Activated CD4-positive, alpha-beta T cell treated with anti-CD3 and anti-CD28 coated beads for 36 hours (primary cell): ENCODE results near the gene ZNF722. TPM values are rescaled to one million over a fixed set of nuclear protein-coding genes. Genes with fewer than 3 reads are reported as not detected.
"Not testable (repeated sequence)": the region's sequence is repeated elsewhere in the genome, so short reads cannot be mapped to it uniquely, and the experiment has no call there.

ENCODE experiments used
- ATAC-seq: fragments of 200-7000 bp; cut with Tn5 transposase; one replicate; pipeline ENCODE4 v1.10.0; 2021; ENCODE audit warnings: mild to moderate bottlenecking, moderate library complexity
- CTCF ChIA-PET: fragments of 350-600 bp; sonication (Branson Sonifier 250); formaldehyde crosslinking; loops from one replicate; lab custom pipeline; 2021; ENCODE audit warnings: antibody characterized with exemption; lab: Charles Lee
- POLR2A ChIA-PET: fragments of 350-600 bp; sonication (Branson Sonifier 250); formaldehyde crosslinking; loops from one replicate; lab custom pipeline; 2021; ENCODE audit warnings: antibody characterized with exemption, inconsistent platforms; lab: Charles Lee
- DNase-seq: peaks from one replicate; pipeline ENCODE4 v3.0.0-alpha.2; 2020
- H3K27ac Mint-ChIP-seq: one replicate; pipeline ENCODE4 v1.8.0; 2021; ENCODE audit warnings: mixed read lengths
- H3K27me3 Mint-ChIP-seq: one replicate; pipeline ENCODE4 v1.8.0; 2021; ENCODE audit warnings: mixed read lengths
- H3K36me3 Mint-ChIP-seq: one replicate; pipeline ENCODE4 v1.8.0; 2021; ENCODE audit warnings: low read depth, mixed read lengths
- H3K4me1 Mint-ChIP-seq: one replicate; pipeline ENCODE4 v1.8.0; 2021; ENCODE audit warnings: mixed read lengths
- H3K4me3 Mint-ChIP-seq: one replicate; pipeline ENCODE4 v1.8.0; 2021; ENCODE audit warnings: mild to moderate bottlenecking, moderate library complexity, mixed read lengths
- H3K9me3 Mint-ChIP-seq: one replicate; pipeline ENCODE4 v1.8.0; 2021; ENCODE audit warnings: low read depth, mixed read lengths
- intact Hi-C, 2 experiments: fragments of 100-400 bp; cut with DNase I in 1 of 2; cut with micrococcal nuclease in 1 of 2; formaldehyde crosslinking; loops; one replicate each; pipeline versions ENCODE4 v1.14.2 to v1.15.1; 2022 to 2024; cut with DNase I, micrococcal nuclease
- total RNA-seq, 2 experiments: library from RNA; stranded (reverse); gene quantifications; one replicate each; pipeline ENCODE4 v1.2.3, GENCODE V29; 2021

Gene ZNF722
- total RNA-seq: not detected

DNA sequence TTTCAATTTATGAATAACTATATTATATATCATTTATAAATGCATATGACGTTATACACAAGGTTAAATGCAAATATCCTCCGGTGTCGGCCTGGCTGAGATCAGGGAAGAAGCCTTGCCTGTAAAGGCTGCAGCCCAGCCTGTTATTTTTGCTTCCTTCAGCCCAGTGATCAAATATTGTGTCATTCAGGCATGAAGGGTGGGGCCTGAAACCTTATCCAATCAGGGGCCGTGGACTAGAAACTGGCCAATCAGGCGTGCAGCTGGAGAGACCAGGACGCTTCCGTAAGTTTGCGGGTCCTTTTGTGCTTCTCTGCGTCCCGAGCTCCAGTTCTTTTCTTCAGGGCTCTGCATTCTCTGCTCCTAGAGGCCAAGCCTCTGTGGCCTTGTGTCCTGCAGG is at the start of gene ZNF722:
TSS of gene ZNF722 (plus strand) at position 301 of the 400 bp plus-strand sequence. CDS start 113 bp downstream, outside the sequence.
- H3K27ac Mint-ChIP-seq: no peak within 1 kb of the TSS
- H3K36me3 Mint-ChIP-seq: peaks cover 4% of the 10 kb centered on the region
- intact Hi-C loops: no loop called here
- H3K27me3 Mint-ChIP-seq: no peaks in the 10 kb centered on the region
- H3K9me3 Mint-ChIP-seq: peaks cover 16% of the 10 kb centered on the region
- ChIA-PET CTCF (no interaction called here), POLR2A (no interaction called here)
- no peak for DNase-seq
- no peak for ATAC-seq
- no peak within 1 kb of the TSS for H3K4me3 Mint-ChIP-seq
- no peaks in the 10 kb centered on the region for H3K4me1 Mint-ChIP-seq

DNA sequence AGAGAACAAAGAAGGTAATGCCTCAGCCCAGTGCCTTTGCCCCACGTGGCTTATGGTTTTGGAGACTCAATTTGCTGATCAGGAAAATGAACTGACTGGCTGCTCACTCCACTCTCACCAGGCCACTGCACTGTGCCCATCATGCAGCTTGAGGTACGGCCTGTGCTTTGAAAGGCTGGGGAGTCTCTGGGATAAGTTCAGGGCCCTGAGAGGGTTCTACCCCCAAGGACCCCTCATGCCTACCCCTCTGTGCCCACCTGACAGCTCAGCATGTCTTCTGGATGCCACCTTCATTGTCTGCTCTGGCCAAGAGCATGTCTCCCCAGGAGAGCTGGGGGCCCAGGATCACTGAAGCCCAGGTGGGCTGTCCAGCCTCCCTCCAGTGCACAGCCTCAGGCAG is 45.5 kb upstream of the ZNF722 start:
- H3K4me3 Mint-ChIP-seq: no peak overlapping the region
- DNase-seq: no peak
- H3K27me3 Mint-ChIP-seq: no peaks in the 10 kb centered on the region
- H3K27ac Mint-ChIP-seq: no peak overlapping the region
- peaks cover 12% of the 10 kb centered on the region for H3K9me3 Mint-ChIP-seq
- ChIA-PET CTCF (no interaction called here), POLR2A (no interaction called here)
- no peaks in the 10 kb centered on the region for H3K36me3 Mint-ChIP-seq
- ATAC-seq: no peak
- intact Hi-C loops: no loop called here
- H3K4me1 Mint-ChIP-seq: no peaks in the 10 kb centered on the region

DNA sequence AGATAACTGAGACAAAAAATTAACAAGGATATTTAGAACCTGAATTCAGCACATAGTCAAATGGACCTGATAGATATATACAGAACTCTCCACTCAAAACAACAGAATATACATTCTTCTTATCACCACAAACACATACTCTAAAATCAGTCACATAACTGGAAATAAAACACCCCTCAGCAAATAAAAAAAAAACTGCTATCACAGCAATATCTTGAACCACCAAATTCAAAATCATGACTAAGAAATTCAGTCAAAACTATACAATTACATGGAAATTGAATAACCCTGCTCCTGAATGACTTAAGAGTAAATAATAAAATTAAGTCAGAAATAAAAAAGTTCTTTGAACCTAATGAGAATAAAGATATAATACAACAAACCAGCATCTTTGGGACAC is 30.0 kb upstream of the ZNF722 start:
- H3K4me1 Mint-ChIP-seq: no peaks in the 10 kb centered on the region
- intact Hi-C loops: no loop called here

DNA sequence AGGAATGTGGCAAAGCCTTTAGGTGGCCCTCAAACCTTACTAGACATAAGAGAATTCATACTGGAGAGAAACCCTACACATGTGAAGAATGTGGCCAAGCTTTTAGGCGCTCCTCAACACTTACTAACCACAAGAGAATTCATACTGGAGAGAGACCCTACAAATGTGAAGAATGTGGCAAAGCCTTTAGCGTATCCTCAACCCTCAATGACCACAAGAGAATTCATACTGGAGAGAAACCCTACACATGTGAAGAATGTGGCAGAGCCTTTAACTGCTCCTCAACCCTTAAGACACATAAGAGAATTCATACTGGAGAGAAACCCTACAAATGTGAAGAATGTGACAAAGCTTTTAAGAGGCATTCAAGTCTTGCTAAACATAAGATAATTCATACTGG is 16.8 kb downstream of the ZNF722 start:
- intact Hi-C loops, H3K27me3 Mint-ChIP-seq, CTCF ChIA-PET, H3K27ac Mint-ChIP-seq, DNase-seq, H3K36me3 Mint-ChIP-seq, H3K4me1 Mint-ChIP-seq, ATAC-seq, H3K4me3 Mint-ChIP-seq, POLR2A ChIA-PET: not testable (repeated sequence)
- peaks cover 46% of the 10 kb centered on the region for H3K9me3 Mint-ChIP-seq

More for the DNA sequence above, 30.0 kb upstream of the ZNF722 start:
- no peak for ATAC-seq
- Mint-ChIP-seq H3K4me3 (no peak overlapping the region), H3K27me3 (no peaks in the 10 kb centered on the region), H3K9me3 (peaks cover 5% of the 10 kb centered on the region), H3K27ac (no peak overlapping the region), H3K36me3 (no peaks in the 10 kb centered on the region)
- no peak for DNase-seq
- POLR2A ChIA-PET: no interaction called here
- CTCF ChIA-PET: no interaction called here

DNA sequence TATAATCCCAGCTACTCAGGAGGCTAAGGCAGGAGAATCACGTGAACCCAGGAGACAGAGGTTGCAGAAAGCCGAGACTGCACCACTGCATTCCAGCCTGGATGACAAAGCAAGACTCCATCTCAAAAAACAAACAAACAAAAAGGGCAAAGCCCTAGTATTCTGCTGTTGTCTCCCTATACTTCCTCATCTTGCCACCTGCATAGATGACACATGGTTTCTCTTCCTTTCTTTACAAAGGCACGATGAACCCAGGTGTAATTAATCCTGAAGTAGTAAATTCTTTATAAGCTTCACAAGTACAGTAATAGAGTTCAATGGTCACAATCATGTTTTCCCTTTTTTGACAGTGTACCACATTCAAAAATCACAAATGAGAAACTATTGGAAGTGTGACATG is 36.7 kb downstream of the ZNF722 start:
- Mint-ChIP-seq H3K9me3 (peaks cover 30% of the 10 kb centered on the region), H3K4me1 (no peaks in the 10 kb centered on the region), H3K27me3 (peaks cover 3% of the 10 kb centered on the region), H3K27ac (no peak overlapping the region), H3K36me3 (peaks cover 12% of the 10 kb centered on the region), H3K4me3 (no peak overlapping the region)
- DNase-seq (no peak), ATAC-seq (no peak)
- intact Hi-C loops: loop anchor here in 1 of 2 experiments (10.0 kb wide), 1 partner anchor 49 kb away; no protein-coding TSS in a partner anchor
- ChIA-PET POLR2A (no interaction called here), CTCF (no interaction called here)

DNA sequence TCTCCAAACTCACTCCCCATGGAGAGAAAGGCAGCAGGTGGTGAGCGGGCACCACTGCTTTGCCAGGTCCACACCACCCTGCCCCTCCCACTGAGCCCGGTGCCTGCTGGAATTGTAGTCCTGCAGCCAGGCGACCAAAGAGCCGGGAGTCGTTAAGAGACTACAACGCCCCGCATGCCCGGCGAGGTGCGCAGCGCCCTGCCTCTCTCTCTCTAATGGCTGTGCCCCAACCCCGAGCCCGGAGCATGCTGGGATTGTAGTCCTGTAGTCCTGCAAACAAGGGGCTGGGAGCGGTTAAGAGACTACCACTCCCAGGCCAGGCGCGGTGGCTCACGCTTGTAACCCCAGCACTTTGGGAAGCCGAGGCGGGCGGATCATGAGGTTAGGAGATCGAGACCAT is 38.4 kb downstream of the ZNF722 start:
- Mint-ChIP-seq H3K4me3 (no peak overlapping the region), H3K9me3 (peaks cover 25% of the 10 kb centered on the region), H3K27me3 (peaks cover 3% of the 10 kb centered on the region), H3K27ac (no peak overlapping the region), H3K4me1 (no peaks in the 10 kb centered on the region), H3K36me3 (peaks cover 12% of the 10 kb centered on the region)
- no peak for ATAC-seq
- ChIA-PET POLR2A (no interaction called here), CTCF (no interaction called here)
- no peak for DNase-seq
- intact Hi-C loops: loop anchor here in 1 of 2 experiments (10.0 kb wide), 1 partner anchor 48 kb away; no protein-coding TSS in a partner anchor

DNA sequence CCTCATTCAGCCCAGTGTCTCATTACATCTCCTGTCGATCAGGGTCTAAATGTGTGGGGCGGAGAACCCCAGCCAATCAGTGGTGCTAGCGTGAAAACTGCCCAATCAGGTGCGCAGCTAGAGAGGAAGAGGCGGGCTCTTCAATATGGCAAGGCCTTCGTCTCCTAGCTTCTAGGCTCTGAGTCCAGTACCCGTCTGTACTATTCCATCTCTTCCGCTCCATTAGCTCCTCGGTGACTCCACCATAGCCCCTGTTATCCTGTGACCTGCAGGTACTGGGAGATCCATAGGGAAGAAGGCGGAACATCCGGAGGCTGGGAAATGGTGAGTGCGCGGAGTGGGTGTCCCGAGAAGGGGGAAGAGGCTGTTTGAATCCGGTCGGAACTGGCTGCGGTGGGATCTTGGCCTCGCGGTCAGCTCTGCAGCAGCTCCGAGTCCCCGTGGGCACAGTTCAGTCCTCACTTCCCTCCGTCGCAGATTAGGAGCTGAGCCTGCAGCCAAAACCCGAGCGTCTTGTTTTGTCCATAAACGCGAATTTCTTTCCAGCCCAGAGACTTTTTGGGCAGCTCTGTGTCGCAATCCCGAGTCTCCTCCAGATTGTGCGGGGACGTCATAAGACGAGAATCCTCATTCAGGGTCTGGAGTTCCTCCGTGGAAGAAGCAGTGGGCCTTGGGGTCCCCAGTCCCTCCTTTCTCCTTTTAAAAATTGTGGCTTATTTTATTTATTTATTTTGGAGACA is 46.8 kb downstream of the ZNF722 start, which contains the start of gene ZNF727:
TSS of gene ZNF727 (plus strand) at position 134 of the 740 bp plus-strand sequence. CDS start at position 322, 188 bp downstream.
- DNase-seq (peak; percentile 55), ATAC-seq (peak; percentile 95)
- Mint-ChIP-seq H3K27ac (peak within 1 kb of the TSS; percentile 67), H3K4me3 (peak within 1 kb of the TSS; percentile 73), H3K36me3 (peaks cover 10% of the 10 kb centered on the region), H3K9me3 (peaks cover 29% of the 10 kb centered on the region), H3K27me3 (no peaks in the 10 kb centered on the region), H3K4me1 (peaks cover 2% of the 10 kb centered on the region)
- intact Hi-C loops: no loop called here
- CTCF ChIA-PET: interaction anchor here (0.7 kb wide), 1 partner anchor 408 kb away, joined by 3 read pairs; no protein-coding TSS in a partner anchor
- POLR2A ChIA-PET: interaction anchor here (0.7 kb wide), 1 partner anchor 462 kb away, joined by 3 read pairs; no protein-coding TSS in a partner anchor

DNA sequence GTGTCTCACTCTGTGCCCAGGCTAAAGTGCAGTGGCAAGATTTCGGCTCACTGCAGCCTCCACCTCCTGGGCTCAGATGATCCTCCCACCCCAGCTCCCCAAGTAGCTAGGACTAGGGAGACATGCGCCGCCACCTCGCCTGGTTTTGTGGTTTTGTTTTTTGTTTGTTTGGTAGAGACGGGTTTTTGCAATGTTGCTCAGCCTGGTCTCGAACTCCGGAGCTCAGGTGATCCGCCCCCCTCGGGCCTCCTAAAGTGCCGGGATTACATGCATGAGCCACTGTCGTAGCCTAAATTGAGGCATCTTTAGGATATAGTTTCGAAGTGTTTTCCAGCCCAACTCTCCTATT is 47.4 kb downstream of the ZNF722 start:
- Mint-ChIP-seq H3K27ac (no peak overlapping the region), H3K27me3 (no peaks in the 10 kb centered on the region), H3K9me3 (peaks cover 29% of the 10 kb centered on the region), H3K4me3 (peak overlapping the region; percentile 73), H3K36me3 (peaks cover 10% of the 10 kb centered on the region), H3K4me1 (peaks cover 2% of the 10 kb centered on the region)
- DNase-seq (peak; percentile 6), ATAC-seq (no peak)
- POLR2A ChIA-PET: no interaction called here
- intact Hi-C loops: no loop called here
- CTCF ChIA-PET: interaction anchor here (0.7 kb wide), 1 partner anchor 408 kb away, joined by 3 read pairs; no protein-coding TSS in a partner anchor

Other genes starting within 250 kb of the ZNF722 start
- 1 to 10 TPM in 1 of 2 experiments, under 1 TPM in 1; 0.84 to 1.1 TPM for gene ZNF727, start 46.6 kb downstream of the ZNF722 start, total RNA-seq
- gene ZNF735, start 208.4 kb downstream of the ZNF722 start, total RNA-seq: not detected
- gene ZNF679, start 229.6 kb downstream of the ZNF722 start, total RNA-seq: not detected